ENCODE data around the gene RMP24.
"Not testable (repeated sequence)": the region's sequence is repeated elsewhere in the genome, so short reads cannot be mapped to it uniquely, and the experiment has no call there.

RMP24 gene

DNA sequence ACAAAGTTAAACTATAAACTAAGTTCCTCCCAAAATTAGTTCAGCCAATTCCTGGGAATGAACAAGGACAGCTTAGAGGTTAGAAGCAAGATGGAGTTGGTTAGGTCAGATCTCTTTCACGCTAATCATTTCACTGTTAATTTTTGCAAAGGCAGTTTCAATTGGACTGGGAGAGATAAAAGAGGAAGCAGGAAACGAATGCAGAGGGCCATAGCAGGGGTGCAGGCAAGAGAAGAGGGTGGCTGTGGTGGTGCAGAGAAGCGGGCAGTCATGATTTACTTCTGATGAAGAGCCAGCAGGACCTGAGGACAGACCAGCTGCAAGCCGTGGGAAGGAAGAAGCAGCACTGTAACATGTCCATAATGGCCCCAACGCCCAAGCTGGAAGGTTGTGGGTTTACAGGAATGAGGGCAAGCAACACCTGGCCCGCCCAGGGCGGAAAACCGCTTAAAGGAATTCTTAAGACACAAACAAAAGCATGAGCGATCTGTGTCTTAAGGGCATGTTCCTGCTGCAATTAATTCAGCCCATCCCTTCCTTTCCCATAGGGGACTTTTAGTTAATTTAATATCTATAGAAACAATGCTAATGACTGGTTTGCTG is 4.1 kb upstream of the RMP24 start:
- no peak for DNase-seq (ENCODE audit: low read depth, low spot score)

DNA sequence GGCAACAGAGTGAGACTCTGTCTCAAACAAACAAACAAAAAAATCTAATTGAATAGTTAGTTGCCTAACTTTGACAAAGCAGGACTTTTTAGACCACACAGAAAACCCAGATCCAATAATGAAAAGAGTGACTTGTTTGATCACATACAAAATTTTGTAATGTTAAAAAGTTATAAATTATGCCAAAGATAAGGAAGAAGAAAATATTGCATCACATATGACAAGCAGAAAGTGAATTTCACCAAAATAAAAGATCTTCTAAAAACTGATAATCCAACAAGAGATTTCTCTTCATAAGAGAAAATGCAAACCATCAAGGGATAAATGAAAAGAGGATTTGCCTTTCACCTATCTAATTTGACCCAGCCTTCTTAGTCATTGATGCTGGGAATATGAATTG is 2.8 kb upstream of the RMP24 start:
- no peak for DNase-seq (ENCODE audit: low read depth, low spot score)

DNA sequence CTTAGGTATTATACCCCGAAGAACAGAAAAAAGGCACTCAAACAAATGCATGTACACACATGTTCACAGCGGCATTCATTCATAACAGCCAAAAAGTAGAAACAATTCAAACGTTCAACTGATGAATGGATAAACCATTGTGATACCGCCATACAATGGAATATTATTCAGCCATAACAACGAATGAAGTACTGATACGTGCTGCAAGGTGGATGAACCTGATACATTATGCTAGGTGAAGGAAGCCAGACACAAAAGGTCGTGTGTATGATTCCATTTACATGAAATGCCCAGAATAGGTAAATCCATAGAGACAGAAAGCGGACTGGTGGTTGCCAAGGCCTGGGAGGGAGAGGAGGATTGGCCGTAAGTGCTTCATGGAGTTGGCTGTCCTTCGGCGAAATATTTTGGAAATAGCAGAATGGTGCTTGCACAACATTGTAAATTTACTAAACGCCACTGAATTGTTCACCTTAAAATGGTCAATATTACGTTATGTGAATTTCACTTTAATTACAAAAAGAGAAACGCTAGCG is 750 bp upstream of the RMP24 start:
- no peak for DNase-seq (ENCODE audit: low read depth, low spot score)

DNA sequence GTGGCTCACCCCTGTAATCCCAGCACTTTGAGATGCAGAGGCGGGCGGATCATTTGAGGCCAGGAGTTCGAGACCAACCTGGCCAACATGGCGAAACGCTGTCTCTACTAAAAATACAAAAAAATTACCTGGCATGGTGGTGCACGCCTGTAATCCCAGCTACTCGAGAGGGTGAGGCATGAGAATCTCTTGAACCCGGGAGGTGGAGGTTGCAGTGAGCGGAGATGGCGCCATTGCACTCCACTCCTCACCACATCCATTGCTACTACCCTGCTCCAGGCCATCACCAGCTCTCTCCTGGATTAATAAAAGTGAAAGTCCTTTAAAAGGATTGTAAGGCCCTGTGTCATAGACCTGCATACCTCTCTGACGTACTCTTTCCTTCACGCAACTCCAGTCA is 1.2 kb downstream of the RMP24 start:
- DNase-seq (ENCODE audit: low read depth, low spot score), result no peak

DNA sequence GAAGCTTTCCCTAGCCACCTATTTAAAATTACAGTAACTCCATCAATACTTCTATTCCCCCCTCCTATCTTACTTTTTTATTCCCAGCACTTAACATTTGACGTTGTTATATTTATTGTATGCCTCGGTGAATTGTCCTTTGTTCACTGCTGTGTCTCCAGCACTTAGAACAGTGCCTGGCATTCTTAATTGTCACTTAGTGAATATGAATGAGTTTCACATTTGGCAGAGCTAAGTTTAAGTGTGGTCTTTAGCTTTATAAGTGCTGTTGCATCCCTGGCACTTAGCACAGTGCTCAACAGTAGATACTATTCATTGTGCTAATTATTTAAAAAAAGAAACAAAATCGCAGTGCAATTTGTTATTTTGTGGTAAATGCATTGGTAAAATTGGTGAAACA is 1.7 kb downstream of the RMP24 start:
- no peak for DNase-seq (ENCODE audit: low read depth, low spot score)

DNA sequence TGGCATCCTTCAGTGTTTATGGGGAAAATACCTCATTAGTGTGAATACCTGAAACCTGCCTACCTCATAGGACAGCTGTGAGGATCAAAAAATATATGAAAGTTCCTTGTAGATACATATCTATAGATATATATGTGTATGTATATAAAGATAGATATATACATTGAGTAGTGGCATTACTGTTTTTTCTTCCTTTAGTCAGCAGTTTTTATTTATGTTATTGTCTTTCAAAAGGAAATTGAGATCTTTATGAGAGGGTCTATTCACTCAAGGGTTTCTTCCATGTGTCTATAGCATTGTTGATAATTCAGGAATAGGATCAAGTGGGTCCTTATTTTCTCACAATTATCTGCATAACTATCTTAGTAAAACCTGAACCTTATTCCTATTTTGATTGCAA is 6.6 kb downstream of the RMP24 start:
- DNase-seq (ENCODE audit: low read depth, low spot score), result no peak

DNA sequence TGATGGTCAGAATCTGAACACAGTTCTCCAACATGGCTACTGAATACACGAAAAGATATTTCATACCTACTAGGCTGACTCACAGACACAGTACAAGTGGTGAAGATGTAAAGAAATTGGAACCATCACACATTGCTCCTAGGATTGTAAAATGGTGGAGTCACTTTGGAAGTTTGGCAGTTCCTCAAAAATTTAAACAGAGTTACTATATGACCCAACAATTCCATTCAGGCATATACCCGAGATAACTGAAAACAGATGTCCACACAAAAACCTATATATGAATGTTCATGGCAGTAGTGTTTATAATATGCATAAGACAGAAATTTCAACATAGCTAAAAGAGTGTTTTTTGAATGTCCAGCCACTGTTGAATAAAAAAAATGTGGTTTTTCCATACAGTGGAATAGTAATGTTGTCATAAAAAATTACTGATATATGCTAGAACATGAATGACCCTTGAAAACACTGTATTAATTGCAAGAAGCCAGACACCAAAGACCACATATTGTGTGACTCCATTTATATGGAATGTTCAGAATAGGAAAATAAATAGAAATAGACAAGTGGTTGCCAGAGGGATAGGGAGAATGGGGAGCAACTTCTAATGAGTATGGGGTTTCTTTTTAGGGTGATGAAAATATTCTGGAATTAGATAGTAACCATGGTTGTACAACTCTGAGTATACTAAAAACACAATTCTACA is 10.1 kb downstream of the RMP24 start:
- no peak for DNase-seq (ENCODE audit: low read depth, low spot score)

DNA sequence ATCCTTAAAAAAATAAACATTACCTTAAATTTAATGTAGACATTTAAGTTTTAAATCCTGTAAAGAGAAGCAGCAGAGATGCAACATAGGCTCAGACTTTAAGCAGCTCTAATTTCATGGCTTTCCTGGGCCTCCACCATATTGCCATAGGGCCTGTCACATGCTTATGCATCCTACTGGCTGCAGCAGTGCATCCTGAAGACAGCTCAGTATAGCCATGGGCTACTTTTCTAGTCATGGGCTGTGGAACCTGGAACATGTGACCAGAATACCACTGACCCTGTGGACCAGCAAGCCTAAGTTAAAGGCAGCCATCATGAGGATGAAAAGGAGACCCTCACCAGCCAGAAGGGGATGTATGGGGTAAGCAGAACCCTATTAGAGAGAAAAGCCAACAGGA is 10.7 kb downstream of the RMP24 start:
- no peak for DNase-seq (ENCODE audit: low read depth, low spot score)

DNA sequence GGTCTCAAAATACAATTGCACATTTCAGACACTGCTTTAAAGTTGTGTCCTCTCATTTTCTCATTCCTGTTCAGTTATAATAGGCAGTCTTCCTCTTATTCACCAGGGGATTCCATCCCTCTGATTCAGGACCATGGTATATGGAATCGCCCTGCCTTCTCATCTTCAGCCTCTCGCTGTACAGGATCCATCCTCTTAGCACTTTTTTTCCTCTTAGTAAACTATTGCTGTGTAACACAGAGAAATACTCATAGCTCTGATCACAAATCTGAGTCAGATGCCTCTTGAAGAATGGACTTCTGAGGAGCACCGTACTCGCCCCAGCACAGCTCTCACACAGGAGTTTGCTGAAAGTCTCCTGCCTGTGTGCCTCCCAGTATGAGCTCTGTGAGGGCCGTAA is 11.3 kb downstream of the RMP24 start:
- DNase-seq (ENCODE audit: low read depth, low spot score), result no peak

DNA sequence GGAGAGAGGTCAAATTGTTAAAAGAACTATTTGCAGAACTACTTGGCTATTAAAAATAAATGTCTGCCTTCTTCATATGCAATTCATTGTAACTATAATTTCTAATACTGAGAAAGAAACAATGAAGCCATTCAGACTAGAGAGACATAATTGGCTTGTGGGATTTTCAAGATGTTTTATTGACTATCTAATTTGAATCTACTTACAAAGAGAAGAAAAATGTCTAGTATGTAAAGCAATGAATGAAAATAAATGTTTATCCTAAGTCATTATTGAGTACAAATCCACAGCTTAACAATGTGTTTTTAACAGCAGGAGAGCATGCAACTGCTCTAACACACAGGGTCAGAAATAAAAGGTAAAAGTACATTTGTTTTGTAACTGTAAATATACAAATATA is 19.2 kb downstream of the RMP24 start:
- DNase-seq (ENCODE audit: low read depth, low spot score), result no peak

DNA sequence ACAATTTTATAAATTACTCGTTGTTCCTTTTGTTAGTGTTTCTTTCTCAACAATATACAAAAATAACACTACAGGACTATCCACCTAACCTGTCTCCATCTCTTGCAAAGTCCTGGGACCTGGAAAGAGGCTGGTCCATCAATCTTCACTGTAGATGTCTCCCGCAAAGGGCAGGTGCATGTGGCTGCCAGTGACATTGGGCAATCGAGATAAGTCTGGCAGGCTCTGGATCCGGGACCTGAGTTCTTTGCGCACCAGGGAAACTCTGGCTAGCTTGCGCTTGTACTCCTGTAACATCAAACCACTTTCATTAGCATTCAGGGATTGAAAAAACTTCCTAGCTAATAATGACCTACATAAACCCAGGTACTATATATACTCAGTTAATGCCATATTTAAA is 20.5 kb downstream of the RMP24 start:
- no peak for DNase-seq (ENCODE audit: low read depth, low spot score)

DNA sequence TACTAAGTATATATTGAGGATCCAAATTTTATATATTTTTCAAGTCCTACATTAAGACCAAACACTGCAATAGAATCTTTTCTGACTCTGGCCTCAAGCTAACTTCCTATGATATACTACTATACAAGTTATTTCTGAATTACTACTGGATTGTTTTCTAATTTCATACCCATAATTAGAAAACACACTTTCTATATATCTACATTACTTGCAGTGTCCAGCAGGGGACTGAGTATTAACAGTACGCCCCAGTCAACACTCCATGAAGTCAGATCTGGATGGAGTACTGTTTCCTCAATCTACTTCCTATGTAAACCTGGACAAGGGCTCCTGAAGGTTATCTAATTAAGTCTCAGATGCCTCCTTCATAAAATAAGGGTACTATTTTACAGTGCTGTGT is 26.5 kb downstream of the RMP24 start:
- DNase-seq (ENCODE audit: low read depth, low spot score), result no peak

DNA sequence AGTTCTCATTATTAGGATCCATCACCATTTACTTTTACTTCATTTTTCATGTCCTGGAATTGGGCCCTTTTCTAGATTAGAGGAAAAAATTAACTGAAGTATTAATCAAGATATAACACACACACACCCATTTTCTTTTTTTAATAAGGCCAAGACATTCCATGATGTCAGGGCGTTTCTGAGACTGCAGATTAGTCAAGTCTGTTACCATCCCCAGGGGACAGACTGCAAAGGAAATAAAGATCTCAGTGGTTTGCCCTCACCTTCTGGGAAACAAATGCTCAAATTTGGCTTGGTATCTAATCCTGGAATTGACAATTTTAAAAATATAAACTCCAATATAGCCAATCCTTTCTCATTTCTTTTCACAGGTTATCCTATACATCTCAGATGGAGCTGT is 27.4 kb downstream of the RMP24 start:
- no peak for DNase-seq (ENCODE audit: low read depth, low spot score)

DNA sequence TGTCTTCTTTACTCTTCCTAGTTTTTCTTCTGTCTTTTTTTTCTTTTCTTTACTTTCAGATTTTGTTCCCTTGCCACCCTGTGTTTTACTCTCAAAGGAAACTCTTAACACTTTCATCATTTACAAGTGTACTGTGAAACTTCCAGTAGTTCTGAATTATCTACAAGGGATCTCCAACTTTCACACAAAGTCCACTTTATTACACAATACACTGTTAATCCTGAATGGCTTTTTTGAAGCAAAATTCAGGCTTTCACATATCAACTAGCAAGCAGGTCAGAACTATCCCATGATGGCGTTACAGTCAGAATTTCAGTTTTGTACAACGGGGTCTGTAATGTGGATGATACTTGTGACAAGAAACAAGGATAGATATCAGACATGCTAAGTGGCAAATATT is 34.5 kb downstream of the RMP24 start:
- no peak for DNase-seq (ENCODE audit: low read depth, low spot score)

DNA sequence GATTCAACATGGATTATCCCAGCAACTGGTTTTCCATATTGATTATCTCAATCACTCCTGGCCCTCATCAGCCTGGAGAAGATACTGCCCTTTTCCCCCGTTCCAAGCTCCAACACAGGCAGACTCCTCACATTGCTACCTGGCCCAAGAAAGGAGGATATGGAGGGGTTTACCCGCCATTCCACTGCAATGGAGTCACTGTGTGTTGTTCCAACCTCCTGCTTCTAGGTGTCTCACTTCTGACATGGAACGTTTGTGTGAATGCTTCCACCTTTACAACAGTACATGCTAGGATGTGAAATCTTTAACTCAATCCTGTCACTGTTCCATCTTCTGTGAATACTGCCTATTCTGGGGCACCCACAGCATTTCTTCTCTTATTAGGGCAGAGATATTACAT is 36.7 kb downstream of the RMP24 start:
- no peak for DNase-seq (ENCODE audit: low read depth, low spot score)

DNA sequence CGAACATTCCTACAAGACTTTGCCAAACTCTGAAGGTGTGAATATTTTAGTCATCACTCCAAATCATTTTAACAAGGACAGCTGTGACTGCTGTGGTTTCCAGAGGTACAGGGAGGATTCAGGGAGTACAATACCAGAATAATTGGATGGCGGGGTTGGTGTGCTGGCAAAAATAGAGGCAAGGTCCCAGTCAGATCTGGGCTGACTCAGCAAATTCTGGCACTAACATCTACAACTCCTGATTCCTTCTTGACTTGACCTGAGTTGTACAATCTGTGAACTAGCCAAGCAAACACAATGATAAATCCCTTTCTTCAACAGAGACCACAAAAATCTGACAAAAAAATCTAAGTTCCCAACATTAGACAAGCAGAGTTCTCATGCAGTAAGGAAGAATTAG is 40.4 kb downstream of the RMP24 start:
- DNase-seq (ENCODE audit: low read depth, low spot score), result no peak

DNA sequence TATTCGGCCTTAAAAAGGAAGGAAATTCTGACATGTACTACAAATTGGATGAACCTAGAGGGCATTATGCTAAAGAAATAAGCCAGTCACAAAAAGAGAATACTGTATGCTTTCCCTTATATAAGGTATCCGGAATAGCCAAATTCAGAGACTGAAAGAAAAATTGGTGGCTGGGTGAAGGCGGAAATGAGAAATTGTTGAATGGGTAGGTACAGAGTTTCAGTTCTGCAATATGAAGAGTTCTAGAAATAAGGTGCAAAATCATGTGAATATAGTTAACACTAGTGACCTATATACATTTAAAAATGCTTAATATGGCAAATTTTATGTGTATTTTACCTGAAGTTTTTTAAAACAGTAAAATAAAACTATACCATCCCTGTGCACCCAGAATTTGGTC is 43.1 kb downstream of the RMP24 start:
- DNase-seq (ENCODE audit: low read depth, low spot score), result no peak

DNA sequence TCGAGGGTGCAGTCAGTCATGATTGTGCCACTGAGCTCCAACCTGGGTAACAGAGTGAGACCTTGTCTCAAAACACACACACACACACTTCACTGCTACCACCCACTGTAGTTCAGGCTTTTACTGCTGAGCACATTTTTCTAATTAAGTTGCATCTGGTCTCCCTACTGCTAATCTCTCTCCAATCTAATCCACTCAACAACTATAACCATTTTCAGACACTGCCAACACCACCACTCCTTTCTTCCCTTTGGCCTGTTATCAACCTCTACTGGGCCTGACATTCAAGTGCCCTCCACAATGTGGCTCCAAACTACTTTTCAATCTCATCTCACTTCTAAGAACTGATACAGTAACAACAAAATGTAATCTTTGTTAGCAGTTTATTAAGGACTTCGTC is 44.8 kb downstream of the RMP24 start:
- DNase-seq (ENCODE audit: low read depth, low spot score), result no peak

DNA sequence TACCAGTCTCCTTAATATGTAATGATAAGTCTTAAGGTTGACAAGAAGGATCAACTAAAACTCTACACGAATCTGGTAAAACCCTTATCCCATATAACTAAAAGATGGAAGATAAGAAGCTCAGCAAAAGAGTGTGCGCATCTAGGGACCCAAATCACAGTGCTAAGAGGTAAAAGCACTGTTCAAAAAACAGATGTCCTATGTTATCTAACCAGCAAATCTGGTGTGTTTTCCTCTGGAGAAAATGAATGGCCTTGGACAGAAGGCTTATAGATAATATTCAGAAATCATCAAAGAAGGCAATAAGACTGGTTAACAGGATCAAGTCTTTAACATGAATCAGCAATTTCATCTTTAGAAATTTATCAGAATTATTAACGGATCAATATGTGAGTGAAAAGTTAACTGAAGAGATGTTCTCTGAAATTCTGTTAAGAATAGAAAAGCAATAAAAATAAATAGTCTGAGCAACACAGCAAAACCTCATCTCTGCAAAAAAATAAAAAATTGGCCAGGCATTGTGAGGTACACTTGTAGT is 47.8 kb downstream of the RMP24 start:
- DNase-seq (ENCODE audit: low read depth, low spot score), result no peak

DNA sequence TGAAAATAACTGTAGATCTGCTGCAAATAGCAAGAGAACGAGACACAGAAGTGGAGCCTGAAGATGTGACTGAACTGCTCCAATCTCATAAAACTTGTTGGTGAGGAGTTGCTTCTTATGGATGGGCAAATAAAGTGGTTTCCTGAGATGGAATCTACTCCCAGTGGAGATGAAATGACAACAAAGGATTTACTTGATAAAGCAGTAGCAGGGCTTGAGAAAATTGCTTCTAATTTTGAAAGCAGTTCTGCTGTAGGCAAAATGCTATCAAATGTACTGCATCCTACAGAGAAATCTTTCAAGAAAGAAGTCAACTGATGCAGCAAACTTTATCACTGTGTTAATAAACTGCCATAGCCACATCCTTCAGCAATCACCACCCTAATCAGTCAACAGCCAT is 50.9 kb downstream of the RMP24 start:
- no peak for DNase-seq (ENCODE audit: low read depth, low spot score)

DNA sequence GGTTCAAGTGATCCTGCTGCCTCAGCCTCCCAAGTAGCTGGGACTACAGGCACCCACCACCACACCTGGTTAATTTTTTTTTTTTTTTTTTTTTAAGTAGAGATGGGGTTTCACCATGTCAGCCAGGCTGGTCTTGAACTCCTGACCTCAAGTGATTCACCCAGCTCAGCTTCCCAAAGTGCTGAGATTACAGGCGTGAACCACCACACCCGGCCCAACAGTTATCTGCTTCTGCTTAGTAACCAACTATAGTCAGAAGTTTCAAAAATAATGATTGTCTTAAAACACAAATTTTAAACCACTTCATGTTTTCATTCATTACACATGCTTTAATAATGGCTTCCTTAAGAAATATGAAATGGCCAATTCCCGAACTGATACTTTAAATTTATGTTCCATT is 51.8 kb downstream of the RMP24 start:
- not testable (repeated sequence) for DNase-seq (ENCODE audit: low read depth, low spot score)

DNA sequence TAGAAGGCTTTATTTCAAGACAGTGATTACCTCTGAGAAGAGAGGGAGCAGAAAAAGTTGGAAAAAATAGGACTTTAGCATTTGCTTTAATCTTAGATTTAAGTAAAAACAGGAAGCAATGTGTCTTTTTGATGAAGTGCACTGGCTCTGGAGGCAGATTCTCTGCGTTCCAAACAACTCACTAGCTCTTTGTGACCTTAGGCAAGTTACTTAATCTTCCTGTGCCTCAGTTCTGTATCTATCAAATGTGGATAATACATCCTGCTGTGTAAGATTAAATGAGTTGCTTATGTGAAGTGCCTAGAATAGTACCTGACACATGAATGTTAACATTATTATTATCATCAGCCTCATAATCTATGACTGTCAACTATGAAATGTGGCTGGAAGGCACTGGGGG is 52.5 kb downstream of the RMP24 start:
- no peak for DNase-seq (ENCODE audit: low read depth, low spot score)

DNA sequence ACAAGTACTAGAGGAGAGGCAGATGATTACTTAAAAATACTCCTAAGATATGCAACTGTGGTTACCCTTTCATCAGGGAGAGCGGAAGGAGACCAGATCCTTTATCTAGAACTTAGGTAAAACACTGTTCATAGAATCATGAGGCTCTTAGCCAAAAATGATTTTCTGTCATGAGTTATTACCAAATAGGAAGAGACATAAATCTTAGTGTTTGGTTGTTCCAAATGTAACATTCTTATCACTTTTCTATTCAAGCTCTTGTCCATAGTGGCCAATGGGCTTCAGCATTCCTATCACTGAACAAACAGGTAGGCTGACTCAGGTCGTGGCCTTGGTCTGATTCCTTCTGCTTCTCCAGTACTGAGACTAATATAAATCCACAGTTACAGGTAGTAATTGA is 56.4 kb downstream of the RMP24 start:
- DNase-seq (ENCODE audit: low read depth, low spot score), result no peak

Measured in smooth muscle cell of the brain vasculature (primary cell).